Spleen (tissue), 11 donors: Measurements from ENCODE around the gene ELMO2. TPM values are rescaled to one million over a fixed set of nuclear protein-coding genes. Genes with fewer than 3 reads are reported as not detected.
A peak's percentile ranks its signal among the peaks of the same experiment; 100 is the strongest.

Experiments
- DNase-seq: peaks from one replicate; pipeline ENCODE4 v3.0.0-alpha.2; 2020
- H3K27ac ChIP-seq, 8 donors: fragments of 200-600 bp; sonication (generic) in 7 of 8; 1 replicate in 4 of 8; 2 replicates in 4 of 8; pipeline versions ENCODE4 v1.5.0 to v1.8.0; 2016 to 2021; ENCODE audit warnings: inconsistent platforms in 4 of 8, mild to moderate bottlenecking in 4 of 8, moderate library complexity in 1 of 8
- H3K27me3 ChIP-seq, 7 donors: fragments of 200-600 bp; sonication (generic) in 6 of 7; replicated peaks in 1 of 7; 1 replicate in 4 of 7; 2 replicates in 3 of 7; pipeline versions ENCODE4 v1.5.0 to v1.8.0; 2016 to 2021; ENCODE audit warnings: inconsistent platforms in 3 of 7, mild to moderate bottlenecking in 1 of 7
- H3K36me3 ChIP-seq, 6 donors: fragments of 200-600 bp; sonication (generic) in 5 of 6; 1 replicate in 4 of 6; 2 replicates in 2 of 6; pipeline versions ENCODE4 v1.5.0 to v1.8.0; 2016 to 2021; ENCODE audit warnings: inconsistent platforms in 2 of 6
- H3K4me1 ChIP-seq, 6 donors: fragments of 200-600 bp; sonication (generic) in 5 of 6; 1 replicate in 3 of 6; 2 replicates in 3 of 6; pipeline versions ENCODE4 v1.5.0 to v1.8.0; 2016 to 2021; ENCODE audit warnings: inconsistent platforms in 3 of 6
- H3K4me3 ChIP-seq, 8 donors: fragments of 200-600 bp; sonication (generic) in 7 of 8; 1 replicate in 4 of 8; 2 replicates in 4 of 8; pipeline versions ENCODE4 v1.5.0 to v1.8.0; 2016 to 2021; ENCODE audit warnings: inconsistent platforms in 4 of 8, mild to moderate bottlenecking in 4 of 8, moderate library complexity in 2 of 8
- H3K9me3 ChIP-seq, 8 donors: fragments of 200-600 bp; sonication (generic) in 7 of 8; 1 replicate in 4 of 8; 2 replicates in 4 of 8; pipeline versions ENCODE4 v1.5.0 to v1.8.0; 2016 to 2021; ENCODE audit warnings: inconsistent platforms in 4 of 8
- POLR2A ChIP-seq, 3 donors: fragments of 450-650 bp; IDR thresholded peaks; one replicate each; pipeline ENCODE4 v1.5.1; 2017; ENCODE audit warnings: antibody characterized with exemption in 3 of 3, mild to moderate bottlenecking in 1 of 3
- POLR2AphosphoS5 ChIP-seq, 3 donors: sonication (generic); formaldehyde crosslinking; IDR thresholded peaks; one replicate each; pipeline ENCODE4 v1.5.1; 2017; ENCODE audit warnings: antibody characterized with exemption in 3 of 3
- WGBS, 5 donors: extraction: QIAGEN DNeasy Blood & Tissue Kit in 3 of 5; methylation state at CpG; one replicate each; pipeline versions ENCODE4 v1.1.5 to v1.1.7; 2013 to 2018; 5-methylcytosine and 5-hydroxymethylcytosine counted together
- intact Hi-C: fragments of 100-400 bp; cut with DNase I; formaldehyde crosslinking; loops from one replicate; pipeline ENCODE4 v1.15.0; 2023; ENCODE audit warnings: low total_unique reads
- polyA plus RNA-seq, 3 donors: library from polyadenylated mRNA; stranded (reverse); fragments of 200-250 nt; gene quantifications; one replicate each; pipeline ENCODE4 v1.2.1, GENCODE V29; 2013
- total RNA-seq, 7 donors: library from RNA; depleted of rRNA in 3 of 7; stranded (reverse); fragments of >200 nt in 3 of 7; fragmentation: NEBNext Ultra II Directional in 4 of 7; extraction: Animal tissue kit (Norgen Biotek cat#: 25700) in 4 of 7; gene quantifications; one replicate each; pipeline versions ENCODE4 v1.1.0 to v1.2.1, GENCODE V29; 2016 to 2021
- TF ChIP-seq, protein P1 (sequence below), 11 experiments: fragments of 200-600 bp in 7 of 11; fragments of 450-650 bp in 4 of 11; sonication (generic) in 4 of 11; IDR thresholded peaks in 8 of 11; conservative IDR thresholded peaks in 3 of 11; 1 replicate in 7 of 11; 2 replicates in 4 of 11; pipeline versions ENCODE4 v1.4.0 to v1.8.0; 2016 to 2021; ENCODE audit warnings: antibody characterized with exemption in 11 of 11, inconsistent platforms in 4 of 11, mild to moderate bottlenecking in 1 of 11
- donor health status: healthy with polysubstance abuse.
- donor health status: DM: no; HTN: no; CAD: no; lungs with moderate emphysema.
- donor health status: DM: no; HTN: no; CAD: no.
- donor health status: Bipolar disorder and iron deficiency.
- donor health status: healthy.
- donor health status: DM: no; HTN: no; CAD: no.
- donor health status: DM: yes; HTN: yes; CAD: no.

ELMO2 gene
- total and polyA plus RNA-seq, 10 donors = 17.2 to 80.2 (median 61.0) TPM

DNA sequence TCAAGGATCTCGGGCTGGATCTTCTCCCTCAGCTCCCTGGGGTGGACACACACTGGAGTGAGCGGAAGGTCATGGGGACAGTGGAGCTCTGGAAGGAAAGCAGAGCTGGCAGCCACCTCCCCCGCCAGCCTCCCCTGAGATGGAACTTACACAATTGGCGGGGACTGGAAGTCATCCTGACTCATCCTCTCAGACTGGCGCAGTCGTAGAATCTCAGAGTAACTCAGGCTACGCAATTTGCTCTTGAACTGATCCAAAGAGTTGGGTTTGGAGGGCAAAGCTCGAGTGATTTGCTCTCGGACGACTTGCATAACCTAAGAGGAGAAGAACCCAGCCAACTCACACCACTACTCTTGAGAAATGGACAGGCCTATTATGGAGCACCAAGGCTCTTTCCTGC is 34.8 kb downstream of the ELMO2 start:
- intact Hi-C loops = no loop called here
- no peaks in the 10 kb centered on the region for H3K9me3 ChIP-seq
- no peak for TF ChIP-seq POLR2A (IDR thresholded peaks at IDR 0.05)
- TF ChIP-seq, protein P1, sequence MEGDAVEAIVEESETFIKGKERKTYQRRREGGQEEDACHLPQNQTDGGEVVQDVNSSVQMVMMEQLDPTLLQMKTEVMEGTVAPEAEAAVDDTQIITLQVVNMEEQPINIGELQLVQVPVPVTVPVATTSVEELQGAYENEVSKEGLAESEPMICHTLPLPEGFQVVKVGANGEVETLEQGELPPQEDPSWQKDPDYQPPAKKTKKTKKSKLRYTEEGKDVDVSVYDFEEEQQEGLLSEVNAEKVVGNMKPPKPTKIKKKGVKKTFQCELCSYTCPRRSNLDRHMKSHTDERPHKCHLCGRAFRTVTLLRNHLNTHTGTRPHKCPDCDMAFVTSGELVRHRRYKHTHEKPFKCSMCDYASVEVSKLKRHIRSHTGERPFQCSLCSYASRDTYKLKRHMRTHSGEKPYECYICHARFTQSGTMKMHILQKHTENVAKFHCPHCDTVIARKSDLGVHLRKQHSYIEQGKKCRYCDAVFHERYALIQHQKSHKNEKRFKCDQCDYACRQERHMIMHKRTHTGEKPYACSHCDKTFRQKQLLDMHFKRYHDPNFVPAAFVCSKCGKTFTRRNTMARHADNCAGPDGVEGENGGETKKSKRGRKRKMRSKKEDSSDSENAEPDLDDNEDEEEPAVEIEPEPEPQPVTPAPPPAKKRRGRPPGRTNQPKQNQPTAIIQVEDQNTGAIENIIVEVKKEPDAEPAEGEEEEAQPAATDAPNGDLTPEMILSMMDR (IDR thresholded peaks at IDR 0.05 in 8 of 11, conservative IDR thresholded peaks at IDR 0.05 in 3 of 11) = no peak
- H3K27me3 ChIP-seq = no peaks in the 10 kb centered on the region
- no peak for DNase-seq
- H3K36me3 ChIP-seq = peaks cover 3 to 100% (median 95%) of the 10 kb centered on the region in 6 donors
- 74 to 91% (median 86%) methylated on average over 10 of the region's 10 CpGs for WGBS, 5 donors
- no peak overlapping the region for H3K4me3 ChIP-seq
- H3K27ac ChIP-seq = no peak overlapping the region
- peaks cover 0 to 4% (median 0%) of the 10 kb centered on the region in 6 donors for H3K4me1 ChIP-seq

DNA sequence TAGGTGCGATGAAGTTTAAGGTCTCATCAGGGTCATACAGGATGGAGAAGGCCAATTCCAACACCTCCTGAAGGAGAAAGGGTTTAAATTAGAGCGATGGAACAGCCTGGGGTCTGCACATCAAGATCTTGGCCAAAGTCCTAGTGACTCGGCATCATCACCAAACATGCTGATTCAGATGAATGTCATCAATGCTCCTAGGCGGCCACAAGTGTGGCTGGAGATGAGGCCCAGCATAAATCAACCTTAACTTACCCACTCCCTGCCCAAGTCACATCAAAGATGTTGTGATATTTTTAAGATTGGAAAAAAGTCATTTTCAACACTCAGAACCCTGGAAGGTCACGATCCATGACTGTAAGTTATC is 37.5 kb downstream of the ELMO2 start:
- intact Hi-C loops = loop anchor here (5.0 kb wide), 1 partner anchor 33 kb away; no protein-coding TSS in a partner anchor
- DNase-seq = no peak

GRCh38 chr20:46367967-46368901 is 38.2 kb downstream of the ELMO2 start:
- no peak for DNase-seq
- Histone ChIP-seq H3K4me1 (peaks cover 2 to 30% (median 25%) of the 10 kb centered on the region in 6 donors), H3K27me3 (no peaks in the 10 kb centered on the region), H3K36me3 (peaks cover 3 to 82% (median 71%) of the 10 kb centered on the region in 6 donors), H3K27ac (peak overlapping the region in 1 of 8 donors; percentile 10), H3K4me3 (no peak overlapping the region), H3K9me3 (no peaks in the 10 kb centered on the region)
- intact Hi-C loops = loop anchor here (5.0 kb wide), 1 partner anchor 34 kb away; no protein-coding TSS in a partner anchor
- TF ChIP-seq, protein P1 (IDR thresholded peaks at IDR 0.05 in 8 of 11, conservative IDR thresholded peaks at IDR 0.05 in 3 of 11) = no peak
- TF ChIP-seq POLR2AphosphoS5 (IDR thresholded peaks at IDR 0.05) (no peak), POLR2A (IDR thresholded peaks at IDR 0.05) (no peak)
- 86 to 93% (median 90%) methylated on average over 6 of the region's 6 CpGs for WGBS, 5 donors

More for the DNA sequence above, 37.5 kb downstream of the ELMO2 start:
- Histone ChIP-seq H3K36me3 (peaks cover 3 to 89% (median 78%) of the 10 kb centered on the region in 6 donors), H3K27ac (no peak overlapping the region), H3K4me1 (peaks cover 0 to 24% (median 19%) of the 10 kb centered on the region in 6 donors), H3K9me3 (no peaks in the 10 kb centered on the region), H3K27me3 (no peaks in the 10 kb centered on the region), H3K4me3 (no peak overlapping the region)
- TF ChIP-seq, protein P1 (IDR thresholded peaks at IDR 0.05 in 8 of 11, conservative IDR thresholded peaks at IDR 0.05 in 3 of 11) = no peak
- no peak for TF ChIP-seq POLR2AphosphoS5 (IDR thresholded peaks at IDR 0.05)
- no peak for TF ChIP-seq POLR2A (IDR thresholded peaks at IDR 0.05)
- WGBS, 5 donors = 89 to 91% (median 90%) methylated on average over 5 of the region's 5 CpGs

DNA sequence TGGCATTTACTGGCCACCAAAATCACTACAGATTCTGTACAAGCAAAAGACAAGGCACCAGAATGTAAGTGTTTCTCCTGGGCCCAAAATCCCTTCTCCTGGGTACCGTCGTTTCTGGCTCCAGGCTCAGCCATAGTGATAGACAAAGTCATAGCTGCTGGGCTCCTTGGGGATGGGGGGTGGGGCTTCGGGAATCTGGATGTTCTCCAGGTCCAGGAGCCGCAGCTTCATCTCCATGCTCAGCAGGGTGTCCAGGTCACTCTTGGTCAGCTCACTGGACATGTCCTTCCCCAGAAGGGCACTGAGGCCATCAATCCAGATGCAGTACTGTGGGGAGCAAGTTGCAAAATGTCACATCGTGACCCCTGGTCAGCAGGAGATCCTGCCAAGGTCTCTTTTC is 39.2 kb downstream of the ELMO2 start:
- Histone ChIP-seq H3K4me3 (no peak overlapping the region), H3K27ac (no peak overlapping the region), H3K4me1 (peaks cover 12 to 40% (median 35%) of the 10 kb centered on the region in 6 donors), H3K27me3 (no peaks in the 10 kb centered on the region), H3K36me3 (peaks cover 3 to 80% (median 62%) of the 10 kb centered on the region in 6 donors), H3K9me3 (no peaks in the 10 kb centered on the region)
- no peak for TF ChIP-seq POLR2AphosphoS5 (IDR thresholded peaks at IDR 0.05)
- no peak for TF ChIP-seq POLR2A (IDR thresholded peaks at IDR 0.05)
- TF ChIP-seq, protein P1 (IDR thresholded peaks at IDR 0.05 in 8 of 11, conservative IDR thresholded peaks at IDR 0.05 in 3 of 11) = no peak
- DNase-seq = no peak
- 86 to 96% (median 90%) methylated on average over 3 to 5 of the region's 5 CpGs for WGBS, 5 donors
- intact Hi-C loops = loop anchor here (5.0 kb wide), 1 partner anchor 35 kb away; no protein-coding TSS in a partner anchor
